Peyer's patch (tissue), 4 donors: ENCODE results near the gene MAP2K2.

Experiments
- CTCF ChIP-seq, 6 experiments: fragments of 450-650 bp in 4 of 6; fragments of 200-600 bp in 2 of 6; sonication (generic) in 1 of 6; IDR thresholded peaks; one replicate each; pipeline ENCODE4 v1.5.1; 2017 to 2019; ENCODE audit warnings: antibody characterized with exemption in 6 of 6, mild to moderate bottlenecking in 3 of 6, moderate library complexity in 1 of 6
- POLR2A ChIP-seq, 2 donors: fragments of 450-650 bp; IDR thresholded peaks; one replicate each; pipeline ENCODE4 v1.5.1; 2017; ENCODE audit warnings: antibody characterized with exemption in 2 of 2, mild to moderate bottlenecking in 2 of 2, moderate library complexity in 2 of 2

- TF ChIP-seq POLR2A (IDR thresholded peaks at IDR 0.05) (no peak), CTCF (IDR thresholded peaks at IDR 0.05) (no peak)
Observed at GRCh38 chr19:4082172-4082571, 41.8 kb downstream of the MAP2K2 start.
